A673 (cell line): ENCODE data around the gene IBA57.

Experiments used
- EZH2 ChIP-seq: fragments of 200-600 bp; sonication (generic); IDR thresholded peaks from 2 replicates; pipeline ENCODE4 v1.6.1; 2017; ENCODE audit warnings: borderline replicate concordance, low read depth, mild to moderate bottlenecking, mixed read lengths, antibody characterized with exemption, low read length; ENCODE audit not compliant: poor library complexity, severe bottlenecking
- TF ChIP-seq, protein P1 (sequence below): fragments of 300-800, 200-600 bp; sonication (generic); conservative IDR thresholded peaks from 2 replicates; pipeline ENCODE4 v1.5.1; 2017; ENCODE audit warnings: low read depth, mild to moderate bottlenecking, antibody characterized with exemption, low read length, moderate library complexity, mixed read lengths

DNA sequence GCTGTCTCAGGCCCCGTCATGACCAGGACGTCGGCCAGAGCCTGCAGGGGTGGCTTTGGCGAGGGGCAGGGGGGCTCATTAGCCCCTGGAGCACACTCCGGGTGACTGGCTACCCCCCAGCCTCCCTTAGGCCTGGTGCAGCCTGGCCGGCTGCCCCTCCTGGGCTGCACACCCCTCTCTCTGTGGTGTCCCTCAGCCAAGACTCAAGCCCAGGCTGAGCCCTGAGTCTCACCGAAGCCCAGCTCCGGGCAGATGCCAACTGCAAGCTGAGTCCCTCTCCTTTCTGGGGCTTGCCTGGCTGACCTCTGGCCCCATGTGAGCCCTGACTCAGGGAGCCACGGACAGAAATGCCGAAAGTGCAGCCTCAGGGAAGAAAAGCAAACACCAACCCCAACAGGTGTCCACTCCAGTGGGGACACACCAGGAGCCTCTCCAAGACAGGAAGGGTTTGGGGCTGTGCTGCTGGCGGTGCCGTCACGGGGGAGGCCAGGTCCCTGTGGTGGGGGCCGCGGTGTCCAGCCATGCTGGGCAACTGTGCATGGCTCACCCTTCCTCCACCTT lies 5.3 kb upstream of the IBA57 start:
- no peak for TF ChIP-seq EZH2
- TF ChIP-seq, protein P1, sequence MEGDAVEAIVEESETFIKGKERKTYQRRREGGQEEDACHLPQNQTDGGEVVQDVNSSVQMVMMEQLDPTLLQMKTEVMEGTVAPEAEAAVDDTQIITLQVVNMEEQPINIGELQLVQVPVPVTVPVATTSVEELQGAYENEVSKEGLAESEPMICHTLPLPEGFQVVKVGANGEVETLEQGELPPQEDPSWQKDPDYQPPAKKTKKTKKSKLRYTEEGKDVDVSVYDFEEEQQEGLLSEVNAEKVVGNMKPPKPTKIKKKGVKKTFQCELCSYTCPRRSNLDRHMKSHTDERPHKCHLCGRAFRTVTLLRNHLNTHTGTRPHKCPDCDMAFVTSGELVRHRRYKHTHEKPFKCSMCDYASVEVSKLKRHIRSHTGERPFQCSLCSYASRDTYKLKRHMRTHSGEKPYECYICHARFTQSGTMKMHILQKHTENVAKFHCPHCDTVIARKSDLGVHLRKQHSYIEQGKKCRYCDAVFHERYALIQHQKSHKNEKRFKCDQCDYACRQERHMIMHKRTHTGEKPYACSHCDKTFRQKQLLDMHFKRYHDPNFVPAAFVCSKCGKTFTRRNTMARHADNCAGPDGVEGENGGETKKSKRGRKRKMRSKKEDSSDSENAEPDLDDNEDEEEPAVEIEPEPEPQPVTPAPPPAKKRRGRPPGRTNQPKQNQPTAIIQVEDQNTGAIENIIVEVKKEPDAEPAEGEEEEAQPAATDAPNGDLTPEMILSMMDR = no peak
